HG03565 (cell line): Measurements from ENCODE around the gene FFAR1.
"Not testable (repeated sequence)": the region's sequence is repeated elsewhere in the genome, so short reads cannot be mapped to it uniquely, and the experiment has no call there.

Experiments used
- ATAC-seq: cut with Tn5 transposase; IDR thresholded peaks from one replicate; pipeline ENCODE4 v1.9.1; 2021; ENCODE audit warnings: mild to moderate bottlenecking, moderate library complexity; ENCODE audit not compliant: unreplicated experiment

FFAR1 gene

DNA sequence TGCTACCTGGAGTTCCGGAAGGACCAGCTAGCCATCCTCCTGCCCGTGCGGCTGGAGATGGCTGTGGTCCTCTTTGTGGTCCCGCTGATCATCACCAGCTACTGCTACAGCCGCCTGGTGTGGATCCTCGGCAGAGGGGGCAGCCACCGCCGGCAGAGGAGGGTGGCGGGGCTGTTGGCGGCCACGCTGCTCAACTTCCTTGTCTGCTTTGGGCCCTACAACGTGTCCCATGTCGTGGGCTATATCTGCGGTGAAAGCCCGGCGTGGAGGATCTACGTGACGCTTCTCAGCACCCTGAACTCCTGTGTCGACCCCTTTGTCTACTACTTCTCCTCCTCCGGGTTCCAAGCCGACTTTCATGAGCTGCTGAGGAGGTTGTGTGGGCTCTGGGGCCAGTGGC is 11.7 kb downstream of the FFAR1 start:
- ATAC-seq, result not testable (repeated sequence)

DNA sequence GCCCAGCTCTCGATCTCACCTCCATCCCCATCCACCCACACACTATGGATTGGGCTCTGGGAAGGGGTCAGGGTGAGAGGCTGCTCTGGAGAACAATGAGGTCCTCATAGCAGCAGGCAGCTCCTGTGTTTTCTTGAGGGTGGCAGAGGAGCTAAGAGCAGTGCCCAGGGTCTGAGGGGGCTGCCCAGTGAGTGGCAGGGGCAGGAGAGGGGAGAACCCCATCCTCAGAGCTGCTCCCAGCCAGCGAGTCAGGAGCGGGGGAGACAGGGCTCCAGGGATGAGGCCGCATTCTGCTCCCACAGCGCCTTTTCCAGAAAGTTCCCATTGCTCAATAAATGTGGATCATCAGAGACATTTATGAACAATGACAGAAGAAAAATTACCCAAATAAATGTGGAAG is 12.4 kb downstream of the FFAR1 start:
- ATAC-seq, result not testable (repeated sequence)

DNA sequence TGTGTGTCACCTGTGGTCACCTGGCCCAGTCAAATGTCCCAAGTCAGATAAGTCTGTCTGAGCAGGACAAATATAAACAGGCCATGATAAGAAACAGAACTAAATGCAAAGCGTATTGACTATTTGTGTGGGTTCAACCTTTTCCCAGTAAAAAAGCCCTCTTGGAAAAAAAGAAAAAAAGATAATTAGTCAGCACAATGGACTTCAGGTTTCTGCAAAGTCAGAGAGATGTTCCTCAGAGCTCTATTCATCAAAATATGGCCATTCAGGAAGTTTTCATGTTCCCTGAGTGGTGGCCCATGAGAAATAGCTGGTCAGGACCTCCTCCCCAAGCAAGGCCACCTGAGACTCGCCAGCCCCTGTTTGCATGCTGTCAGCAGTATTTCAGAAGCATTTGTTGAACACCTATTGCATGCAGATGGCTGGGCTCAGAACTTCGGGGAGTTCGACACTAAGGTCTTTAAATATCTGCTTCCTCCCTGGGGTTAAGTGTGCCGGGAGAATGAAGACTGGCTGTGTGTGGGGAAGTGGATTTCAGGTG is 13.2 kb downstream of the FFAR1 start:
- no peak for ATAC-seq

DNA sequence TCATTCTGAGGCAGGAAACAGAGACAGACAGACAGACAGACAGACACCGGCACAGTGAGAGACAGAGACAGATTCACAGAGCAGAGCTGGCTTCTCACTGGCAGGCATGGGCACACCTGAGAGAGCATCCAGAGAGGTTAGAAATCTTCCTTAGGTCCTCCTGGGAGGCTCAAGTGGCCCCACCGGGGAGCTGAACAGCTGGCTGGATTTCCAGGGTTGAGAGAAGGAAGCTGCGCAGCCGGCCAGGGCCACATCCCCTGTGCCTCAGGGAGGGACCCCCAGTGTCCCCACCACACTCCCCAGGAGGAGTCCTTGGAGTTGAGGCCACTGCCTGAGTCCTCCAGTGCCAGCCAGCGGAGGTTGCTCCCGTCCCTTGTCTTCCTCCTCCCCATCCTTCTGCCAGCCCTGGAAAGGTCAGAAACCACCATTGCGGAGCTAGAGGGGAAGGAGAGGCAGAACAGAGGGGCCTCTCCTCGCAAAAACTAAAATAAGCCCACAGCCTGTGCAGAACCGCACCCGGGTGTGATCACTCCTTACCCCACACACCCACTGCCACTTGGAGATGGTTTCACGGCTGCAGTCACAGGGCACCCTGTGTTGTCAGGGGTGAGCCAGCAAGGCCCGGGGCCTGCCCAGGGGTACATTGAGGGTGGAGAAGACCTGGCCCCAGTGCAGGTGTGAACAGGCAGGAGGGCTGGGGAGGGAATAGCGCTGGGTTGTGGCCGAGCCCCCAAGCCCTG is 14.7 kb downstream of the FFAR1 start:
- ATAC-seq, result no peak

DNA sequence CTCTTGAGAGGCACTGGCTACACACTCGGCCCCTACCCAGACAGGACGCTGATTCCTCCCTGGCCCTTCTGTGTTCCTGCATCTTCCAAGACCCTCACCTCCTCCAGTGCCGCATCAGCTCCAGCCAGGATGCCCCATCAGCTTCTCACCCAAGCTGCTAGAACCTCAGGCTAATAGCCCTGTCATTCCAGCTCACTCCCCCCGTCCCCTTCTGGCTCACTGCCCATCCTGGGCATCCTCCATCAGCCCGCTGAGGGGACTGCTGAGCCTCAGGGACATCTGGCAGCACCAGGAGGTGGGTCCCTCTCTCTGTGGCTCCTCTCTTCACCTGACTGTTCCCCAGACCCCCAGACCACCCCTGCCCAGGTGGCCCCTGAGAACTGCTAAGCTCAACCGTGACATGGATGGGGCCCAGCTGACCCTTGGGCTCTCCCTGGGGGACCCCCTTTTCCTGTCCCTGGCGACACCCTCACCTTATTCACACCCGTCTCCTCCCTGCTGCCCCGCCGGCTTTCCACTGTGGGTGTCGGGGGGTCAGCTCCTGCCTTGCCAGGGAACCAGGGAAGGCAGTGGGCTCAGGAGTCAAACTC is 15.4 kb downstream of the FFAR1 start:
- no peak for ATAC-seq

DNA sequence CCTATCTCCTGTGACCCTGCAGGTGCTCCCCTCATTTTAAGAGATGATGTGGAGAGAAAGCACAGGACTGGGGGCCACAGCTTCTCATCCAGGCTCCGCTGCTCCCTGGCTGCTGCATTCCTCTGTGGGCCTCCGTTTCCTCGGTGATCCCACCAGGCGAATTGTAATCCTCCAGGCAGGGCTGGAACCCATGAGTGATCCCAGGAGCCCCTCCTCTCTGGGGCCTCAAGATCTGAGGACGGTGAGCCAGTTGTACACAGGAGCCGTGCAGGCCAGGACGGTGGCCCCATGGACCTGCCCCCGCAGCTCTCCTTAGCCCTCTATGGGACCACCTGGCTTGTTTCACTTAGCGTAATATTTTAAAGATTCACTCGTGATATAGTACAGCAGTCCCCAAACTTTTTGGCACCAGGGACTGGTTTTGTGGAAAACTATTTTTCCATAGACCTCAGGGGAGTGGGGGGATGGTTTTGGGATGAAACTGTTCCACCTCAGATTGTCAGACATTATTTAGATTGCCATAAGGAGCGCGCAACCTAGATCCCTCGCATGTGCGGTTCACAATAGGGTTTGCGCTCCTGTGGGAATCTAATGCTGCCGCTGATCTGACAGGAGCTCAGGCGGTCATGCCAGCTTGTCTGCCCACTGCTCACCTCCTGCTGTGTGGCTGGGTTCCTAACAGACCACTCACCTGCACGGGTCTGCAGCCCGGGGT is 16.2 kb downstream of the FFAR1 start:
- no peak for ATAC-seq

DNA sequence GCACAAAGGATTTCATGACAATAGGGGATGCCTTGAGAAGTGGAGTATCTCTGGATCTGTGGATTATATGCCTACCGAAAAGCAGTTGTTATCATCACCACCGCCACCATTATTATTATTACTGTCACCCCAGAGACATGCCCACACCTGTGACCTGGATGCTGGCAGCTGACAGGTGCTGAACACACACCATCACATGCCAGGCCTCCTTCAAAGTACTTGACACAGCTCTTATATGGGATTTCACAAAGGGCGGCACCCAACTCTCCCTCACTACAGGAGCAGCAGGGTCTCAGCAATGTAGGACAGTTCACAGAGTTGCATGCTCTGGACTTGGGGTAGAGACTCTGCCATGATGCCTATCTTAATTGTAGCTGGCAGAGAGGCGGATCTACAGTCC is 17.6 kb downstream of the FFAR1 start:
- ATAC-seq, result no peak

DNA sequence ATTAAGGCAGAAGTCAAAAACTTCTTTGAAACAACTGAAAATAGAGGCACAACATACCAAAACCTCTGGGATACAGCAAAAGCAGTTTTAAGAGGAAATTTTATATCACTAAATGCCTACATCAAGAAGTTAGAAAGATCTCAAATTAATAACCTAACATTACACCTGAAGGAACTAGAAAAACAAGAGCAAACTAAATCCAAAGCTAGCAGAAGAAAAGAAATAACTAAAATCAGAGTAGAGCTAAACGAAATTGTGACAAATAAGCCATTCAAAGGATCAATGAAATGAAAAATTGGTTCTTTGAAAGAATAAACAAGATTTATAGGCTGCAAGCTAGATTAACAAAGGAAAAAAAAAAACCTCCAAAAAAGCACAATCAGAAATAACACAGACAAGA is 20.7 kb downstream of the FFAR1 start:
- ATAC-seq, result no peak

DNA sequence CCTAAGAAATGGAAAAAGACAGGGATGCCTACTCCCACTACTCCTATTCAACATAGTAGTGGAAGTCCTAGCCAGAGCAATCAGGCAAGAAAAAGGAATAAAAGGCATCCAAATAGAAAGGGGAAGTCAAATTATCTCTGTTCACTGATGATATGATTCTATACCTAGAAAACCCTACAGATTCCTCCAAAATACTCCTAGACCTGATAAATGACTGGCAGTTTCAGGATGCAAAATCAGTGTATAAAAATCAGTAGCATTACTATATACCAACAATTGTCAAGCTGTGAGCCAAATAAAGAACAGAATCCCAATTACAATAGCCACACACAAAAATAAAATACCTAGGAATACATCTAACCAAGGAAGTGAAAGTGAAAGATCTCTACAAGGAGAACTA is 21.8 kb downstream of the FFAR1 start:
- ATAC-seq, result no peak

DNA sequence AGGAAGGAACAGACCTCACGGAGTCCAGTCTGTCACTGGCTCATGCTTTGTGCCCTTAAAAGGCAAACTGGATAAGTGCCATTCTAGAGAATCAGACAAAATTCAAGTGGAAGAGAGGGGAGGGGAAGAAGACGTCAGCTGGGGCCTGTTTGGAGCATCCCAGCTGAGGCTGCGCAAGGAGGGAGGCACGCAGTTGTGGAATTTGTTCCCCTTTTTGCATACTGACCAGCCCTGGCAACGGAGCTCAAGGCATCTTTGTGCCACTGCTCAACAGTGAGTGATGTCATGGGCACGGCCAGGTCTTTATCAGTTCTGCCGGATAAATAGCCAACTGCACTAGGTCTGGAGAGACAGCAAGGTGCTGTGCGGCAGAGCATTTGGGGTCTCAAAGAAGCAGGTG is 23.0 kb downstream of the FFAR1 start, which contains the start of gene GPR42:
TSS of gene GPR42 (plus strand) at position 347 of the 400 bp plus-strand sequence. CDS start 292 bp downstream, outside the sequence.
- no peak for ATAC-seq

DNA sequence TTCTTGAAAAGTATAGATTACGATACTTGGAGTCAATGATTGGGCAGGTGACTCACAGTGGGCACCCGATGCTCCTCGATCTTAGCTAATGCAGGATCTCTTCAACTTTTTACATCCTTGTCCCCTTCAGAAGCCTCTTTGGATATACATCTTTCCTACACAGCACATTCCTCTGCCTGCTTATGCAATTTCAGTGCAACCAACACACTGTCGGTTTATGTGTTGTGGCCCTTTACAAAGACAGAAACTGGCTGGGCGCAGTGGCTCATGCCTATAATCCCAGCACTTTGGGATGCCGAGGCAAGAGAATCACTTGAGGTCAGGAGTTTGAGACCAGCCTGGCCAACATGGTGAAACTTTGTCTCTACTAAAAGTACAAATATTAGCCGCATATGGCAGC is 25.8 kb downstream of the FFAR1 start:
- no peak for ATAC-seq

DNA sequence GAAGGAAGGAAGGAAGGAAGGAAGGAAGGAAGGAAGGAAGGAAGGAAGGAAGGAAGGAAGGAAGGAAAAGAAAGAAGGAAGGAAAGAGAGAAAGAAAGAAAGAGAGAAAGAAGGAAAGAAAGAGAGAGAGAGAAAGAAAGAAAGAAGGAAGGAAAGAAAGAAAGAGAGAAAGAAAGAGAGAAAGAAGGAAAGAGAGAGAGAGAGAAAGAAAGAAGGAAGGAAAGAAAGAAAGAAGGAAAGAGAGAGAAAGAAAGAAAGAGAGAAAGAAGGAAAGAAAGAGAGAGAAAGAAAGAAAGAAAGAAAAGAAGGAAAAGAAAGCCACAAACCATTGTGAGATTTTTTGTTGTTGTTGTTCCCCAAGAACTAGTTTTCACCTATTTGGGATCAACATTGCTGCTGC is 26.3 kb downstream of the FFAR1 start:
- ATAC-seq, result not testable (repeated sequence)

DNA sequence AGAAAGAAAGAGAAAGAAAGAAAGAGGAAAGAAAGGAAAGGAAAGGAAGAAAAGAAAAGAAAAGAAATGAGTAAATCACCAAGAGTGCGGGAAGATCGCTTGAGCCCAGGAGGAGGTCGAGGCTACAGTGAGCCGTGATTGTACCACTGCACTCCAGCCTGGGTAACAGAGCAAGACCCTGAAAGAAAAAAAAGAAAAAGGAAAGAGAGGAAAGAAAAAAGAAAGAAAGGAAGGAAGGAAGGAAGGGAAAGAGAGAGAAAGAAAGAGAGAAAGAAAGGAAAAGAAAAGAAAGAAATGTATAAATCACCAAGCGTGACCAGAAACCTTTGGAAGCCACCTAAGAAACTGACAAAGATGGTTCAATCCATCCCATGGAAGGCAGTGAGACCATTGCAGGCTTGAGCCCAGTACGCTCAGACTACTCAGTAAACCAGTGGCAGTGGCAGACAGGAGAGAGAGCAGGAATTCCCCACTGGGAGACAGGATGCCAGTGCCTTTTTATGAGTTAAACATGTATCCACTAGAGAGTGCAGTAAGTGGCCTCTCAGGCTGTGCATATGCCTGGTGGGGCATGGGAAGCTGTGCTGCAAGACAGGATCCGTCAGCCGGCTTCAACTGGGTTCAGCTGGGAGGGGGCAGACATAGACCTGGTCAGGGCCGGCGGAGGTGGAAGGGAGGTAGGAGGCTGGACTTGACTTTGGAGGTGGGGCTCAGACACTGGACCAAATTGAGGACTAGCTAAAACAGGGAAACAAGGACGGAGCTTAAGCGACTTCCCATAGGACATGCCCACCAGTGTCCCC is 28.0 kb downstream of the FFAR1 start:
- ATAC-seq, result no peak

DNA sequence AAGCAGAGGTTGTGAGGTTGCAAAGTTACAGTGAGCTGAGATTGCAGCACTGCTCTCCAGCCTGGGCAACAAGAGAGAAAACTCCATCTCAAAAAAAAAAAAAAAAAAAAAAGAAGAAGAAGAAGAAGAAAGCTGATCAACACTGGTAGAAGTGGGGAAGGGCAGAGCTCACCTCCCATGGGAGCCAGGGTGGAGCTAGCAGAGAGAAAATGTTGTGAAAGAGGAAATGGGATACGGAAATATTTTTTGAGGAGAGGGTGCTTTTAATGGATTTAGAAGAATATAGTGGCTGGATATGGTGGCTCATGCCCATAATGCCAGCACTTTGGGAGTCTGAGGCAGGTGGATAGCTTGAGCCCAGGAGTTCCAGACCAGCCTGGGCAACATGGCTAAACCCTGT is 30.0 kb downstream of the FFAR1 start:
- no peak for ATAC-seq

DNA sequence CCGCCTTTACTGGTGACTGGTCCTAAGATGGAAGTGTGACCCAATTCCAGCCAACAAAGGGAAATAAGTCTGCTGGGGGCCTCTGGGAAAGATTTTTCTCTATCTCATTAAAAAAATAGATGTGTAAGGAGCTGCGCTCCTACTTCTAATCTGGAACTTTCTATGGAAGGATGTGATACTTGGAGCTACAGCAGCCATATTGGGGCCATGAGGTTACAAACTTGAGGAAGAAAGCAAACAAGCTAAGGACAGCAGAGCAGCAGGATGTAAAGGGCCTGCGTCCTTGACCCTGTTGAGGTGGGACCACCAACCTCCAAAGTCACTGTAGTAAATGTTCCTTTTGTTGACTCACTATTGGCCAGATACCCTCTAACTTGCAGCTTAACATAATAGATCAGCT is 30.7 kb downstream of the FFAR1 start:
- no peak for ATAC-seq

DNA sequence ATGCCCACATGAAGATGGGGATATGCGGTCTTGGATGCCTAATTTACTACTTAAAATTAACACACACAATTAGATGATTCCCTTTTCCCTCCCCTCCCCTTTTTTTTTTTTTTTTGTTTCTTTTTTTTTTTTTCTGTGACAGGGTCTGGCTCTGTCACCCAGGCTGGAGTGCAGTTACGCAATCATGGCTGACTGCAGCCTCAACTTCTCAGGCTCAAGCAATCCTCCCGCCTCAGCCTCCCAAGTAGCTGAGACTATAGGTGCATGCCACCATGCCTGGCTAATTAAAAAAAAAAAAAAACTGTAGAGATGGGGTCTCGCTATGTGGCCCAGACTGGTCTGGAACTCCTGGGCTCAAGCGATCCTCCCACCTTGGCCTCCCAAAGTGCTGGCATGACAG is 31.8 kb downstream of the FFAR1 start:
- not testable (repeated sequence) for ATAC-seq

DNA sequence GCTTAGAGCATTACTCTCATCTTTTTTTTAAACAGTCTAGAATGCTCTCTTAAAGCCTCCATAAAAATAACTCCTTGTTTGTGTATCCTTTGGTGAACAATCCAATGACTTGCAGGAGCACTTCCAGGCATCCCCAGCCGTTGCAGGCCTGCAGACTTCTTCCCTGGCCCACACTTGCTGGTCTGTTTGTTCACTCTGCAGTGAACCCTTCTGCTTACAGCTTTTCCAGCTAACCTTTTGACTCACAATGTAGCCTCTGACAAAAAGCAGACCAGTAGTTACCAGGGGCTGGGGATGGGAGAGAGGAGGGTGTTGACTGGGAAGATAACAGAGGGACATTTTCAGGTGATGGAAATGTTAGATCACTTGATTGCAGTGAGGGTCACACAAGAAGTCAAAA is 32.3 kb downstream of the FFAR1 start:
- ATAC-seq, result no peak

DNA sequence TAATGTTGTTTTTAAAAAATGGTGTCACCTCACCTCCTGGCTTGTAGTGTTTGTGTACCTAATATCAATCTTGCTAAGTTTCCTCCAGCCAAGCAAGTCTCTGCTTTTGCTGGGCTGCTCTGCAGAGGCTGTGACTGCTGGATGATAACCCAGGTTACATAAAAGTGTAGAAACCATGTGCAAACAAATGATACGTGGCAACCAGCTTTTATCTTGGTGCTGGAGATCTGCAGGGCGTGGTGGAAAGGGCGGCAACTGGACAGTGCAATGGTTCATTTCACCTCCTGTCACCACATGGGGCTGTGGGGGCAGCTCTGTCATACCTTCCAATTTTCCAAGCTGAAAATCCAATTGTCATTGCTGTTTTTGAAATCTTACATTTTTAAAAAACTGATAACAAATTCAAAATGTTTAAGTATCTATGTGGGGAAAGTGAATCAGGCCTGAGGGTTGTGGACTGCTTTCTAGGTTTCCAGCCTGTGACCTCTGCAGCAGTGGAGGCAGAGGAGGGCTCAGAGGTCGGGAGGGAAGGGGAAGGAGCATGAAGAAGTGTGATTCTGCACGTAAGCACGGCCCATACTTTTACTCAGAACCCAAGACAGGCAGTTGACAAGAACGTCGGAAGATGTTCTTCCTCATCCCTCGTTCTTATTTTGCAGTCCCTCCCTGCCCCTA is 32.9 kb downstream of the FFAR1 start:
- ATAC-seq, result no peak

DNA sequence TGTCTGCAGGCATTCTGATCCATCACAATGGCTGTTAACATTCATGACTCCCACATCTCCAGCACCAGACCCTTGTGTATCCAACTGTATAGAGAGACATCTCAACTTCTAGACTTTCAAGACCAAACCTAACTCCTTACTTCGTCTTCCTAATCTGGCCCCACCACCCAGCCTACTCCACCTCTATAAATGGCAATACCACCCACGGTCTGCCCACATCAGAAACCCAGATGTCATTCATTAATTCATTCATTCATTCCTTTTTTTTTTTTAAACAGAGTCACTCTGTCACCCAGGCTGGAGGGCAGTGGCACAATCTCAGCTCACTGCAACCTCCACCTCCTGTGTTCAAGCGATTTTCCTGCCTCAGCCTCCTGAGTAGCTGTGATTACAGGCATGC is 33.6 kb downstream of the FFAR1 start:
- no peak for ATAC-seq

DNA sequence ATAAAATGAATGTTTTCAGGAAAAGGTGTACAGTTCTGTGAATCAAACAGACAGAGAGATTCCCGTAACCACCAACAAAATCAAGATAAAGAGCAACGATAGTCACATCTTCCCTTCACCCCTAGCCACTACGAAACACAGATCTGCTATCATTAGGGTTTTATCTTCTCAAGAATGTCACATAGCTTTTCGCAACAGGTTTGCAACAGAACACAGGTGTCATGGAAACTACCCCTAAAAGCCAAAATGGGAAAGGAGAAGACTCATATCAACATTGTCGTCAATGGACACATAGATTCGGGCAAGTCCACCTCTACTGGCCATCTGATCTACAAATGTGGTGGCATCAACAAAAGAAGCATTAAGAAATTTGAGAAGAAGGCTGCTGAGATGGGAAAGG is 34.2 kb downstream of the FFAR1 start:
- ATAC-seq, result no peak
